Uterus (tissue), 2 donors: ENCODE measurements around the gene FICD.

Experiments used
- POLR2A ChIP-seq, 2 donors: fragments of 450-650 bp; IDR thresholded peaks; one replicate each; pipeline ENCODE4 v1.6.1; 2016; ENCODE audit warnings: antibody characterized with exemption in 2 of 2, mild to moderate bottlenecking in 1 of 2, moderate library complexity in 1 of 2
- TF ChIP-seq, protein P1 (sequence below), 4 experiments: fragments of 200-600 bp in 2 of 4; fragments of 450-650 bp in 2 of 4; sonication (generic) in 2 of 4; IDR thresholded peaks; one replicate each; pipeline ENCODE4 v1.5.1; 2016 to 2019; ENCODE audit warnings: antibody characterized with exemption in 4 of 4, mild to moderate bottlenecking in 2 of 4, moderate library complexity in 1 of 4

DNA sequence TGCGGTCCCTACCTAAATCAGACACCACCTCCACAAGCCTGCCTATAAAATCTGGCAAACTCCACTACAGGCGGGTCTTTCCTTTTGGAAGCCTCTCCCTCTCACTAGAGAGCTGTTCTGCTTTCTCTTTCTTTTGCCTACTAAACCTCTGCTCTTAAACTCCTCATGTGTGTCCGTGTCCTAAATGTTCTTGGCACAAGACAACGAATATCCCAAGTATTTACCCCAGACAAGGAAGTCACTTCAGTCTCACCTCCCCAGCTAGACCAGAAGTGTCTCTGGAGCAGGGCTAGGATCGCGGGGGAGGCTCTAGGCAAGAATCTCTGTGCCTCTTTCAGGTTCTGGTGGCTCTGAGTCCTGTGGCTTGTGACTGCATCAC is 37.2 kb upstream of the FICD start:
- TF ChIP-seq, protein P1, sequence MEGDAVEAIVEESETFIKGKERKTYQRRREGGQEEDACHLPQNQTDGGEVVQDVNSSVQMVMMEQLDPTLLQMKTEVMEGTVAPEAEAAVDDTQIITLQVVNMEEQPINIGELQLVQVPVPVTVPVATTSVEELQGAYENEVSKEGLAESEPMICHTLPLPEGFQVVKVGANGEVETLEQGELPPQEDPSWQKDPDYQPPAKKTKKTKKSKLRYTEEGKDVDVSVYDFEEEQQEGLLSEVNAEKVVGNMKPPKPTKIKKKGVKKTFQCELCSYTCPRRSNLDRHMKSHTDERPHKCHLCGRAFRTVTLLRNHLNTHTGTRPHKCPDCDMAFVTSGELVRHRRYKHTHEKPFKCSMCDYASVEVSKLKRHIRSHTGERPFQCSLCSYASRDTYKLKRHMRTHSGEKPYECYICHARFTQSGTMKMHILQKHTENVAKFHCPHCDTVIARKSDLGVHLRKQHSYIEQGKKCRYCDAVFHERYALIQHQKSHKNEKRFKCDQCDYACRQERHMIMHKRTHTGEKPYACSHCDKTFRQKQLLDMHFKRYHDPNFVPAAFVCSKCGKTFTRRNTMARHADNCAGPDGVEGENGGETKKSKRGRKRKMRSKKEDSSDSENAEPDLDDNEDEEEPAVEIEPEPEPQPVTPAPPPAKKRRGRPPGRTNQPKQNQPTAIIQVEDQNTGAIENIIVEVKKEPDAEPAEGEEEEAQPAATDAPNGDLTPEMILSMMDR (IDR thresholded peaks at IDR 0.05), result no peak
- TF ChIP-seq POLR2A (IDR thresholded peaks at IDR 0.05), result no peak
